AG09319 (cell line): ENCODE data around the gene GARIN1A.

Experiments used
- DNase-seq: peaks from one replicate; pipeline ENCODE4 v3.0.0-alpha.2; 2010; ENCODE audit warnings: low read depth; ENCODE audit errors: extremely low read depth
- TF ChIP-seq, protein P1 (sequence below): IDR thresholded peaks from 2 replicates; pipeline ENCODE4 v1.5.1; 2011; ENCODE audit warnings: low read depth, mild to moderate bottlenecking, inconsistent platforms, low read length, moderate library complexity

The GARIN1A gene

DNA sequence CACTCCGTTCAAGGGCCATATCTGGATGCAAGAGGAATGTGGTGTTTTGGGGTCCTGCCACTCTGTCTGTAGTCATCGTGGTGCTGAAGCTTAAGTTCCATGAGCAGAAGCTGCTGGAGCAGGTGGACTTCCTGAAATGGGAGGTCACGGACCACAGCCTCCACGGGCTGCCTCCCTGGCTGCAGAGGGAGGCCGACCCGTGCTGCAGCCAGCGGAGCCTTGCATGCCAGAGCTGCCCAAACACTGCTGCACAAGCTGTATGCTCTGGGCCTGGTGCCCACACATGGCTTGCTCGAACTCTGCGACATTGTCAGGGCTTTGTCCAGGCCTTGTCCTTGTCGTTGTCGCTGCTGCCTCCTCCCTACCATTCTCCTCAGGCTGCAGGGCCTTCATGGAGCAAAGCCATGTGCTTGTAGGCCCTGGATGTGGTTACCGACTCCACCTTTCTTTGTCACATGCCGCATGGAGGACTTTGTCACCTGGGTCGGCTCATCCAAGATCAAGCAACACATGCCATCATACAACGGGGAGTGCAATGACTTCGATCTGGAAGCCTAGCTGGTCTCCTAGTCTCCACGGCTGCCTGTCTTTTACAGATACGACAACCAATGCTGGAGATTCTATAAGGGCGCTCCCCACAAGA lies 21.4 kb downstream of the GARIN1A start:
- TF ChIP-seq, protein P1, sequence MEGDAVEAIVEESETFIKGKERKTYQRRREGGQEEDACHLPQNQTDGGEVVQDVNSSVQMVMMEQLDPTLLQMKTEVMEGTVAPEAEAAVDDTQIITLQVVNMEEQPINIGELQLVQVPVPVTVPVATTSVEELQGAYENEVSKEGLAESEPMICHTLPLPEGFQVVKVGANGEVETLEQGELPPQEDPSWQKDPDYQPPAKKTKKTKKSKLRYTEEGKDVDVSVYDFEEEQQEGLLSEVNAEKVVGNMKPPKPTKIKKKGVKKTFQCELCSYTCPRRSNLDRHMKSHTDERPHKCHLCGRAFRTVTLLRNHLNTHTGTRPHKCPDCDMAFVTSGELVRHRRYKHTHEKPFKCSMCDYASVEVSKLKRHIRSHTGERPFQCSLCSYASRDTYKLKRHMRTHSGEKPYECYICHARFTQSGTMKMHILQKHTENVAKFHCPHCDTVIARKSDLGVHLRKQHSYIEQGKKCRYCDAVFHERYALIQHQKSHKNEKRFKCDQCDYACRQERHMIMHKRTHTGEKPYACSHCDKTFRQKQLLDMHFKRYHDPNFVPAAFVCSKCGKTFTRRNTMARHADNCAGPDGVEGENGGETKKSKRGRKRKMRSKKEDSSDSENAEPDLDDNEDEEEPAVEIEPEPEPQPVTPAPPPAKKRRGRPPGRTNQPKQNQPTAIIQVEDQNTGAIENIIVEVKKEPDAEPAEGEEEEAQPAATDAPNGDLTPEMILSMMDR = no peak
- no peak for DNase-seq

DNA sequence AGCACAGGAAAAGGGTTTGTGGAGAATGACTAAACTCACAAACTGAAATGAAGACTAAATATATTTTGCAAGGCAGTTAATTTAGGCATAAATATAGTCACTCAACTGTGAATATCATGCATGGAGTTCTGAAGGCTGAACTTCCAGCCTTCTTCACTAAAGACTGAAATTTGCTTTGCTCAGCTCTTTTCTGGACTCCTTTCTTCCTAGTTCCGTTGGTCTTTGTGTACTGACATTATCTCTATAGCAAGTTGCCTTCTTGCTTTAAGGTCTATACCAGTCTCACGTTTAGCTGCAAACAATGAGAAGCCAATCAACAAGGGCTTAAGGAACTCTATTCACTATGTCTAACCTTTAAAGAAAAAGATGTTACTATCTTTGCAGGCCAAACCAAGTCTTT lies 22.6 kb downstream of the GARIN1A start:
- TF ChIP-seq, protein P1 = no peak
- DNase-seq = no peak

DNA sequence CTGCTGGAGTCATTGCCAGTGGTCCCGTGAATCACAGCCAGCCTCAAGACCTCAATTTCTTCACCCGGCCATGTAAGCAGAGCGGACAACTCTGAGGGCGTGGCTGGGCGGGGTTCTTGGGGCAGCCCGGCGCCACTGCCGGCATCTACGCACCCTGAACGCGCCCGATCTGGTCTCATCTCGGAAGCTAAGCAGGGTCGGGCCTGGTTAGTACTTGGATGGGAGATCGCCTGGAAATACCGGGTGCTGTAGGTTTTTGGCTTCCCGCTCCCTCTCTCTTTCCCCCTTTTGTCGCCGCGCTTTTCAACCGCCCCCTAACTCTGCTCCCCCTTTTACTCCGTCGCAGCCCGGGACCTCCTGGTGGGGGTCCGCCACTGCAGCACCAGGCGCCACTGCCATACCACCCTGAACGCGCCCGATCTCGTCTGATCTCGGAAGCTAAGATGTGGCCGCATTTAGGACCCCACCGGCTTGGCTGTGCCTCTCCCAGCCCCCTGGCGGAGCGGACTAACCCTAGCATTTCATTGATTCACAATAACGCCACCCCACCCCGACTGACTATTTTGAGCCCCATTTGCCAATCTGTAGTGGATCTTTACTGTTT lies 25.3 kb downstream of the GARIN1A start:
- TF ChIP-seq, protein P1 = peak; percentile 44
- peak; percentile 22 for DNase-seq

DNA sequence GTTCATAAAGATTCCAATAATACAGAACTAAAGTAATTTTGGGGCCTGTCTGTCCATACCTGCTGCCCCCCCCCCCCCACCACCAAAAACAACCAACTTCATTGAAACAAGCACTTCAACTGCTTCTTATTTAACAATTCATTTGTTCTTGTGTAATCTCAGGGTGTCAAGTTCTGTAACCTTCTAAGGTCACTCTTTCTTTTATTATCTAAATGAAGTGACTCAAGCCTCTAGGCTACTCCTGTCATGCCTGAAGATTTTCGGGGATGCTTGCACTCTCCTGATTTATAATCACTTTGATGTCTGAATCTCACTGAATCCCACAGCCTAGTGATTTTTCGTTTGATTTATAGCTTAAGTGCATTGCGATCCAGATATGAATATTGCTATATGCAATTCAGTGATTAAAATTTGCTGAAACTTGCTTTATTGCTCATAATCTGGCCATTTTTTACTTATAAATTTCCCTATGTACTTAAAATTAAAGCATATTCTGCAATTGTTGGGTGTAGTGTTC lies 27.2 kb downstream of the GARIN1A start:
- DNase-seq = no peak
- TF ChIP-seq, protein P1 = no peak

DNA sequence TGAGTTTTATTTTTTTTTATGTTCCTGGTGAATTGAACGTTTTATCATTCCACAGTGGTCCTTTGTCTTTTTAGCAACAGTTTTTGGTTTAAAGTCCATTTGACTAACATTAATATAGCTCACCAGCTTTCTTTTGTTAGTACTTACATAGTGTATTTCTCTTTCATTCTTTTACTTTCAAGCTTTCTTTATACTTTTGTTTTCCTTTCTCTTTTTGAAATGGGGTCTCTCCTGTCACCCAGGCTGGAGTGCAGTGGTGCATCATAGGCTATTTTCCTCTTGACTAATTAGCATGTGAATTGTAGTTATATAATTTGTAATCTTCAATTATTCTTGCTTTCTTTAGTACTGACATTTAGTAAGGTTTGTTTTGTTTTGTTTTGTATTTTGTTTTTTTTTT lies 27.8 kb downstream of the GARIN1A start:
- TF ChIP-seq, protein P1 = no peak
- DNase-seq = no peak

DNA sequence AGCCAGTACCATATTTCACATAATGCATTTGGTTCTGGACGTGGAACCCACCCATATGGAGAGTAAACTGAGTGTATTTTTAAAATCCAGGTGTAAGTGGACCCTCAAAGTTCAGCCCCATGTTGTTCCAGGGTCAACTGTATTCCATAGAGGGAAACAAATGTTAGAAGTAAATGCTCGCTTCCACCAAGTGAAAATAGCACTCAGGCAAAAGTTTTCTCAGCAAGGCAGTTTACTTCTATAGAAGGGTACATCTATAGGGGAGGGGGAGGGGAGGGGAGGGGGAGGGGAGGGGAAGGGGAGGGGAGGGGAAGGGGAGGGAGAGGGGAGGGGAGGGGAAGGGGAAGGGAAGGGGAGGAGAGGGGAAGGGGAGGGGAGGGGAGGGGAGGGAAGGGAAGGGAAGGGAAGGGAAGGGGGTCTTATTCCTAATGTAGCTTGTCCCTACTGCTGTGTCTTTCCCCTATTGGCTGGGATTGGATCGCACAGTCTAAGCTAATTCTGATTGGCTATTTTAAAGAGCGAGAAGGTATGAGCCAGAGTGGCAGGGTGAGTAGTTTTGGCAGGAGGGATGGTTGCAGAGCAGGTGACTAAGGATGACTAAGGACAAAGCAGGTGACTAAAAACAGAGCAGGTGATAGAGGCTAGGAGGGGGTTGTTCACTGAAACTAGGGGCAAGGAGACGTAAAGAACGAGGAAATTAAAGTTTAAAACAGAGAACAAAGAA lies 29.1 kb downstream of the GARIN1A start:
- TF ChIP-seq, protein P1 = no peak
- no peak for DNase-seq
